Midbrain (tissue), 1 donor: ENCODE measurements around the gene CHST2.
A peak's percentile ranks its signal among the peaks of the same experiment; 100 is the strongest.
"Not testable (repeated sequence)": the region's sequence is repeated elsewhere in the genome, so short reads cannot be mapped to it uniquely, and the experiment has no call there.

Experiments used
- DNase-seq: peaks from one replicate; lab custom pipeline; 2025; lab: John Stamatoyannopoulos, UW

CHST2 gene

GRCh38 chr3:143134471-143134870 is 14.9 kb downstream of the CHST2 start:
- DNase-seq, result peak; percentile 18

- no peak for DNase-seq
Observed at GRCh38 chr3:143135150-143135549, 15.6 kb downstream of the CHST2 start.

GRCh38 chr3:143137435-143138036 is 18.0 kb downstream of the CHST2 start:
- DNase-seq, result no peak

GRCh38 chr3:143138953-143139352 is 19.4 kb downstream of the CHST2 start:
- DNase-seq, result no peak

GRCh38 chr3:143139762-143140161 is 20.2 kb downstream of the CHST2 start:
- no peak for DNase-seq

- no peak for DNase-seq
Observed at GRCh38 chr3:143140550-143140949, 21.0 kb downstream of the CHST2 start.

- DNase-seq, result no peak
Observed at GRCh38 chr3:143142354-143142753, 22.8 kb downstream of the CHST2 start.

- DNase-seq, result no peak
Observed at GRCh38 chr3:143145906-143146305, 26.3 kb downstream of the CHST2 start.

GRCh38 chr3:143146486-143147274 is 27.1 kb downstream of the CHST2 start:
- no peak for DNase-seq

- DNase-seq, result no peak
Observed at GRCh38 chr3:143147707-143148106, 28.1 kb downstream of the CHST2 start.

- DNase-seq, result no peak
Observed at GRCh38 chr3:143150071-143150470, 30.5 kb downstream of the CHST2 start.

GRCh38 chr3:143151004-143151731 is 31.6 kb downstream of the CHST2 start:
- no peak for DNase-seq

GRCh38 chr3:143152043-143152442 is 32.5 kb downstream of the CHST2 start:
- no peak for DNase-seq

GRCh38 chr3:143155756-143156155 is 36.2 kb downstream of the CHST2 start:
- DNase-seq, result no peak

GRCh38 chr3:143158014-143158988 is 38.7 kb downstream of the CHST2 start:
- DNase-seq, result no peak

- no peak for DNase-seq
Observed at GRCh38 chr3:143160437-143160836, 40.9 kb downstream of the CHST2 start.

GRCh38 chr3:143163562-143164100 is 44.1 kb downstream of the CHST2 start:
- no peak for DNase-seq

- DNase-seq, result no peak
Observed at GRCh38 chr3:143165211-143165610, 45.6 kb downstream of the CHST2 start.

- not testable (repeated sequence) for DNase-seq
Observed at GRCh38 chr3:143165612-143166285, 46.2 kb downstream of the CHST2 start.

- no peak for DNase-seq
Observed at GRCh38 chr3:143166376-143166775, 46.8 kb downstream of the CHST2 start.
